Measurements from ENCODE around the gene DIPK1B.

Gene DIPK1B

DNA sequence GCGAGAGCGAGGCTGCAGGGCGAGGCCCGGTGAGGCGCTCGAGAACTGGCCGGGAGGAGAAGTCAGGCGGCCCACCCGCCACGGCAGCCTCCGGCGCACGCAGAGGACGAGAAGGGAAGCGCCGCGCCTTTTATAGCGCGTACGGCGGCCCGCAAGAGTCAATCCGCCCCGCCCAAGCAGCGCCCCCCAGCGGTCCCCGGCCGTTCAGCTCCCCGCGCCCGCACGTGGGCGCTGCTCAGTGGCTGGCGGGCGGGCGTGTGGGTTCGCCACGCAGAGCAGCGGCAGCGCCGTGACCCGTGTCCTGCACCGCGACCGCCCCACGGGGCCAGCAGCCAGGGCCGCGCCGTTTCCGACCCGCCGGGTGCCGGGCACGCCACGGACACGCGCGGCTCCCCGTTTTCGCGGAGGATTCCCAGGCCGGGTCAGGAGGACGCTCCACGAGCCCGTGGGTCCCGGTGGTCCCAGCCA, 15.7 kb downstream of the DIPK1B start (continued):
- no peak; the same call in 1 of the 2 replicates for TF ChIP-seq ZFP41 (tag by site-specific recombination; IDR thresholded peaks at IDR 0.05; ENCODE audit: borderline replicate concordance)
- TF ChIP-seq, protein P1, sequence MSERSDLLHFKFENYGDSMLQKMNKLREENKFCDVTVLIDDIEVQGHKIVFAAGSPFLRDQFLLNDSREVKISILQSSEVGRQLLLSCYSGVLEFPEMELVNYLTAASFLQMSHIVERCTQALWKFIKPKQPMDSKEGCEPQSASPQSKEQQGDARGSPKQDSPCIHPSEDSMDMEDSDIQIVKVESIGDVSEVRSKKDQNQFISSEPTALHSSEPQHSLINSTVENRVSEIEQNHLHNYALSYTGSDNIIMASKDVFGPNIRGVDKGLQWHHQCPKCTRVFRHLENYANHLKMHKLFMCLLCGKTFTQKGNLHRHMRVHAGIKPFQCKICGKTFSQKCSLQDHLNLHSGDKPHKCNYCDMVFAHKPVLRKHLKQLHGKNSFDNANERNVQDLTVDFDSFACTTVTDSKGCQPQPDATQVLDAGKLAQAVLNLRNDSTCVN (tag by site-specific recombination; optimal IDR thresholded peaks at IDR 0.05) = peak; percentile 76
- no peak for TF ChIP-seq GFI1B (tag by site-specific recombination; IDR thresholded peaks at IDR 0.05)
- TF ChIP-seq ZNF266 (tag by site-specific recombination; IDR thresholded peaks at IDR 0.05; ENCODE audit: low read depth) = no peak
- TF ChIP-seq, protein P2, sequence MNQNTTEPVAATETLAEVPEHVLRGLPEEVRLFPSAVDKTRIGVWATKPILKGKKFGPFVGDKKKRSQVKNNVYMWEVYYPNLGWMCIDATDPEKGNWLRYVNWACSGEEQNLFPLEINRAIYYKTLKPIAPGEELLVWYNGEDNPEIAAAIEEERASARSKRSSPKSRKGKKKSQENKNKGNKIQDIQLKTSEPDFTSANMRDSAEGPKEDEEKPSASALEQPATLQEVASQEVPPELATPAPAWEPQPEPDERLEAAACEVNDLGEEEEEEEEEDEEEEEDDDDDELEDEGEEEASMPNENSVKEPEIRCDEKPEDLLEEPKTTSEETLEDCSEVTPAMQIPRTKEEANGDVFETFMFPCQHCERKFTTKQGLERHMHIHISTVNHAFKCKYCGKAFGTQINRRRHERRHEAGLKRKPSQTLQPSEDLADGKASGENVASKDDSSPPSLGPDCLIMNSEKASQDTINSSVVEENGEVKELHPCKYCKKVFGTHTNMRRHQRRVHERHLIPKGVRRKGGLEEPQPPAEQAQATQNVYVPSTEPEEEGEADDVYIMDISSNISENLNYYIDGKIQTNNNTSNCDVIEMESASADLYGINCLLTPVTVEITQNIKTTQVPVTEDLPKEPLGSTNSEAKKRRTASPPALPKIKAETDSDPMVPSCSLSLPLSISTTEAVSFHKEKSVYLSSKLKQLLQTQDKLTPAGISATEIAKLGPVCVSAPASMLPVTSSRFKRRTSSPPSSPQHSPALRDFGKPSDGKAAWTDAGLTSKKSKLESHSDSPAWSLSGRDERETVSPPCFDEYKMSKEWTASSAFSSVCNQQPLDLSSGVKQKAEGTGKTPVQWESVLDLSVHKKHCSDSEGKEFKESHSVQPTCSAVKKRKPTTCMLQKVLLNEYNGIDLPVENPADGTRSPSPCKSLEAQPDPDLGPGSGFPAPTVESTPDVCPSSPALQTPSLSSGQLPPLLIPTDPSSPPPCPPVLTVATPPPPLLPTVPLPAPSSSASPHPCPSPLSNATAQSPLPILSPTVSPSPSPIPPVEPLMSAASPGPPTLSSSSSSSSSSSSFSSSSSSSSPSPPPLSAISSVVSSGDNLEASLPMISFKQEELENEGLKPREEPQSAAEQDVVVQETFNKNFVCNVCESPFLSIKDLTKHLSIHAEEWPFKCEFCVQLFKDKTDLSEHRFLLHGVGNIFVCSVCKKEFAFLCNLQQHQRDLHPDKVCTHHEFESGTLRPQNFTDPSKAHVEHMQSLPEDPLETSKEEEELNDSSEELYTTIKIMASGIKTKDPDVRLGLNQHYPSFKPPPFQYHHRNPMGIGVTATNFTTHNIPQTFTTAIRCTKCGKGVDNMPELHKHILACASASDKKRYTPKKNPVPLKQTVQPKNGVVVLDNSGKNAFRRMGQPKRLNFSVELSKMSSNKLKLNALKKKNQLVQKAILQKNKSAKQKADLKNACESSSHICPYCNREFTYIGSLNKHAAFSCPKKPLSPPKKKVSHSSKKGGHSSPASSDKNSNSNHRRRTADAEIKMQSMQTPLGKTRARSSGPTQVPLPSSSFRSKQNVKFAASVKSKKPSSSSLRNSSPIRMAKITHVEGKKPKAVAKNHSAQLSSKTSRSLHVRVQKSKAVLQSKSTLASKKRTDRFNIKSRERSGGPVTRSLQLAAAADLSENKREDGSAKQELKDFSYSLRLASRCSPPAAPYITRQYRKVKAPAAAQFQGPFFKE (tag by site-specific recombination; IDR thresholded peaks at IDR 0.05; ENCODE audit: borderline replicate concordance) = no peak
- no peak for TF ChIP-seq TCF7L2 (IDR thresholded peaks at IDR 0.05; ENCODE audit: borderline replicate concordance, low read depth, low read length)
- no peak for TF ChIP-seq ZNF426 (tag by site-specific recombination; IDR thresholded peaks at IDR 0.05)
- TF ChIP-seq ZNF214 (tag by site-specific recombination; IDR thresholded peaks at IDR 0.05; ENCODE audit: borderline replicate concordance) = no peak
- TF ChIP-seq BCL11B (tag by site-specific recombination; IDR thresholded peaks at IDR 0.05; ENCODE audit: low read depth) = peak; percentile 28; the same call in 1 of the 2 replicates
- no peak for TF ChIP-seq HOXA7 (CRISPR knock-in tag; IDR thresholded peaks at IDR 0.05; ENCODE audit: borderline replicate concordance)
- peak; percentile 51; the same call in 1 of the 2 replicates for TF ChIP-seq ZNF24 (tag by site-specific recombination; IDR thresholded peaks at IDR 0.05)
- peak; percentile 100 for TF ChIP-seq KLF7 (tag by site-specific recombination; IDR thresholded peaks at IDR 0.05; ENCODE audit: borderline replicate concordance)
- no peak for TF ChIP-seq ZBTB48 (tag by site-specific recombination; IDR thresholded peaks at IDR 0.05)
- peak; percentile 87 for TF ChIP-seq ZNF324 (tag by site-specific recombination; IDR thresholded peaks at IDR 0.05)
- TF ChIP-seq YY2 (tag by site-specific recombination; IDR thresholded peaks at IDR 0.05) = peak; percentile 52; the same call in 1 of the 2 replicates
- peak; percentile 86 for TF ChIP-seq SP7 (tag by site-specific recombination; IDR thresholded peaks at IDR 0.05)
- no peak for TF ChIP-seq ZNF558 (tag by site-specific recombination; IDR thresholded peaks at IDR 0.05)
- no peak for TF ChIP-seq SETDB1 (IDR thresholded peaks at IDR 0.05; ENCODE audit: insufficient read length, low read length)
- TF ChIP-seq ZNF404 (tag by site-specific recombination; IDR thresholded peaks at IDR 0.05) = no peak
- no peak for TF ChIP-seq ZNF292 (tag by site-specific recombination; IDR thresholded peaks at IDR 0.05; ENCODE audit: borderline replicate concordance, low read depth)
- TF ChIP-seq RBAK (tag by site-specific recombination; IDR thresholded peaks at IDR 0.05) = no peak
- TF ChIP-seq ZNF707 (tag by site-specific recombination; IDR thresholded peaks at IDR 0.05) = no peak
- TF ChIP-seq GLIS1 (tag by site-specific recombination; IDR thresholded peaks at IDR 0.05) = peak; percentile 72
- TF ChIP-seq ZNF561 (tag by site-specific recombination; IDR thresholded peaks at IDR 0.05; ENCODE audit: borderline replicate concordance) = peak; percentile 90; the same call in 1 of the 2 replicates
- TF ChIP-seq, protein P3, sequence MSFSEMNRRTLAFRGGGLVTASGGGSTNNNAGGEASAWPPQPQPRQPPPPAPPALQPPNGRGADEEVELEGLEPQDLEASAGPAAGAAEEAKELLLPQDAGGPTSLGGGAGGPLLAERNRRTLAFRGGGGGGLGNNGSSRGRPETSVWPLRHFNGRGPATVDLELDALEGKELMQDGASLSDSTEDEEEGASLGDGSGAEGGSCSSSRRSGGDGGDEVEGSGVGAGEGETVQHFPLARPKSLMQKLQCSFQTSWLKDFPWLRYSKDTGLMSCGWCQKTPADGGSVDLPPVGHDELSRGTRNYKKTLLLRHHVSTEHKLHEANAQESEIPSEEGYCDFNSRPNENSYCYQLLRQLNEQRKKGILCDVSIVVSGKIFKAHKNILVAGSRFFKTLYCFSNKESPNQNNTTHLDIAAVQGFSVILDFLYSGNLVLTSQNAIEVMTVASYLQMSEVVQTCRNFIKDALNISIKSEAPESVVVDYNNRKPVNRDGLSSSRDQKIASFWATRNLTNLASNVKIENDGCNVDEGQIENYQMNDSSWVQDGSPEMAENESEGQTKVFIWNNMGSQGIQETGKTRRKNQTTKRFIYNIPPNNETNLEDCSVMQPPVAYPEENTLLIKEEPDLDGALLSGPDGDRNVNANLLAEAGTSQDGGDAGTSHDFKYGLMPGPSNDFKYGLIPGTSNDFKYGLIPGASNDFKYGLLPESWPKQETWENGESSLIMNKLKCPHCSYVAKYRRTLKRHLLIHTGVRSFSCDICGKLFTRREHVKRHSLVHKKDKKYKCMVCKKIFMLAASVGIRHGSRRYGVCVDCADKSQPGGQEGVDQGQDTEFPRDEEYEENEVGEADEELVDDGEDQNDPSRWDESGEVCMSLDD (tag by site-specific recombination; IDR thresholded peaks at IDR 0.05) = peak; percentile 86
- no peak for TF ChIP-seq ZNF747 (tag by site-specific recombination; IDR thresholded peaks at IDR 0.05)
- TF ChIP-seq ZNF670 (tag by site-specific recombination; IDR thresholded peaks at IDR 0.05; ENCODE audit: low read depth) = no peak
- TF ChIP-seq, protein P4, sequence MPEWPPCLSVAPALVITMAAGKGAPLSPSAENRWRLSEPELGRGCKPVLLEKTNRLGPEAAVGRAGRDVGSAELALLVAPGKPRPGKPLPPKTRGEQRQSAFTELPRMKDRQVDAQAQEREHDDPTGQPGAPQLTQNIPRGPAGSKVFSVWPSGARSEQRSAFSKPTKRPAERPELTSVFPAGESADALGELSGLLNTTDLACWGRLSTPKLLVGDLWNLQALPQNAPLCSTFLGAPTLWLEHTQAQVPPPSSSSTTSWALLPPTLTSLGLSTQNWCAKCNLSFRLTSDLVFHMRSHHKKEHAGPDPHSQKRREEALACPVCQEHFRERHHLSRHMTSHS (tag by site-specific recombination; IDR thresholded peaks at IDR 0.05) = no peak
- peak; percentile 78 for TF ChIP-seq EGR2 (tag by site-specific recombination; IDR thresholded peaks at IDR 0.05; ENCODE audit: low read depth)
- TF ChIP-seq ZNF174 (tag by site-specific recombination; IDR thresholded peaks at IDR 0.05) = no peak
- no peak for TF ChIP-seq ZNF155 (tag by site-specific recombination; IDR thresholded peaks at IDR 0.05)

All from HEK293 (cell line).